Glomerular visceral epithelial cell (primary cell): ENCODE data around the gene LRRC8E.

Experiments used
- DNase-seq: peaks from one replicate; pipeline ENCODE4 v3.0.0-alpha.2; 2016; ENCODE audit errors: extremely low spot score

Gene LRRC8E

GRCh38 chr19:7932276-7932929 lies 44.1 kb downstream of the LRRC8E start:
- no peak for DNase-seq

GRCh38 chr19:7932930-7933300 lies 44.6 kb downstream of the LRRC8E start:
- DNase-seq, result no peak

- no peak for DNase-seq
These were observed 45.1 kb downstream of the LRRC8E start for GRCh38 chr19:7933411-7933810.

- DNase-seq, result no peak
These were observed 45.8 kb downstream of the LRRC8E start for GRCh38 chr19:7933828-7934725.

GRCh38 chr19:7934766-7935165 lies 46.5 kb downstream of the LRRC8E start:
- DNase-seq, result no peak

GRCh38 chr19:7940841-7941240 lies 52.5 kb downstream of the LRRC8E start:
- DNase-seq, result no peak

- DNase-seq, result no peak
These were observed 53.7 kb downstream of the LRRC8E start for GRCh38 chr19:7941895-7942596.

GRCh38 chr19:7942981-7943443 lies 54.7 kb downstream of the LRRC8E start:
- no peak for DNase-seq

- peak; percentile 100 for DNase-seq
These were observed 55.3 kb downstream of the LRRC8E start, which contains the start of gene TIMM44 for GRCh38 chr19:7943444-7944176. Gene TIMM44 (minus strand): TSS chr19:7943666. CDS start chr19:7943651, 15 bp downstream.

- DNase-seq, result peak; percentile 87
These were observed 56.0 kb downstream of the LRRC8E start for GRCh38 chr19:7944177-7944761.

- DNase-seq, result no peak
These were observed 59.6 kb downstream of the LRRC8E start for GRCh38 chr19:7947939-7948338.
